CD4-positive, alpha-beta T cell (primary cell): Measurements from ENCODE around the gene ZAP70. TPM values are rescaled to one million over a fixed set of nuclear protein-coding genes. Genes with fewer than 3 reads are reported as not detected.

Experiments
- ATAC-seq: fragments of 200-7000 bp; cut with Tn5 transposase; one replicate; pipeline ENCODE4 v1.10.0; 2022; ENCODE audit warnings: mild to moderate bottlenecking; ENCODE audit not compliant: poor library complexity
- CTCF ChIA-PET: fragments of 350-600 bp; sonication (Branson Sonifier 250); formaldehyde crosslinking; loops from one replicate; lab custom pipeline; 2021; ENCODE audit warnings: antibody characterized with exemption, inconsistent platforms; lab: Charles Lee
- POLR2A ChIA-PET: fragments of 350-600 bp; sonication (Branson Sonifier 250); formaldehyde crosslinking; loops from one replicate; lab custom pipeline; 2021; ENCODE audit warnings: antibody characterized with exemption, inconsistent platforms; lab: Charles Lee
- DNase-seq, 14 experiments: peaks; one replicate each; pipeline ENCODE4 v3.0.0-alpha.2; 2013 to 2020; ENCODE audit warnings: mixed read lengths in 2 of 14
- H3K27ac ChIP-seq, 2 donors: one replicate each; pipeline versions ENCODE4 v1.5.1 to v1.7.0; 2013; ENCODE audit warnings: low read length in 2 of 2, low read depth in 1 of 2, mild to moderate bottlenecking in 1 of 2
- H3K27me3 ChIP-seq, 2 experiments: 1 replicate in 1 of 2; 2 replicates in 1 of 2; pipeline versions ENCODE4 v1.6.1 to v1.7.0; 2013; ENCODE audit warnings: low read length in 2 of 2, control low read depth in 1 of 2, mild to moderate bottlenecking in 1 of 2, moderate library complexity in 1 of 2; ENCODE audit not compliant: insufficient read depth in 2 of 2, control insufficient read depth in 1 of 2
- H3K36me3 ChIP-seq: one replicate; pipeline ENCODE4 v1.6.1; 2013; ENCODE audit warnings: low read length, control low read depth; ENCODE audit not compliant: insufficient read depth
- H3K4me1 ChIP-seq: one replicate; pipeline ENCODE4 v1.6.1; 2013; ENCODE audit warnings: low read length, control low read depth; ENCODE audit not compliant: insufficient read depth
- H3K4me3 ChIP-seq: one replicate; pipeline ENCODE4 v1.5.1; 2013; ENCODE audit warnings: mild to moderate bottlenecking, low read length, moderate library complexity
- H3K9me3 ChIP-seq, 2 experiments: 1 replicate in 1 of 2; 2 replicates in 1 of 2; pipeline versions ENCODE4 v1.6.1 to v1.7.0; 2013; ENCODE audit warnings: low read length in 2 of 2, mild to moderate bottlenecking in 2 of 2, control low read depth in 1 of 2, moderate library complexity in 1 of 2; ENCODE audit not compliant: control insufficient read depth in 1 of 2, insufficient read depth in 1 of 2
- H3K27ac Mint-ChIP-seq: one replicate; pipeline ENCODE4 v1.8.0; 2020; ENCODE audit warnings: mixed read lengths
- H3K27me3 Mint-ChIP-seq: one replicate; pipeline ENCODE4 v1.8.0; 2021; ENCODE audit warnings: mixed read lengths
- H3K36me3 Mint-ChIP-seq: one replicate; pipeline ENCODE4 v1.8.0; 2021; ENCODE audit warnings: low read depth, mixed read lengths
- H3K4me1 Mint-ChIP-seq: one replicate; pipeline ENCODE4 v1.8.0; 2021; ENCODE audit warnings: low read depth, mixed read lengths
- H3K4me3 Mint-ChIP-seq: one replicate; pipeline ENCODE4 v1.8.0; 2020; ENCODE audit warnings: mild to moderate bottlenecking, mixed read lengths
- H3K9me3 Mint-ChIP-seq: one replicate; pipeline ENCODE4 v1.8.0; 2020; ENCODE audit warnings: mixed read lengths
- CTCF ChIP-seq: fragments of 200-600 bp; IDR thresholded peaks from one replicate; pipeline ENCODE4 v1.8.0; 2022; ENCODE audit warnings: antibody characterized with exemption, mild to moderate bottlenecking
- intact Hi-C, 2 experiments: fragments of 100-400 bp; cut with DNase I in 1 of 2; cut with micrococcal nuclease in 1 of 2; formaldehyde crosslinking; loops; one replicate each; pipeline versions ENCODE4 v1.15.1 to v1.9.0; 2023 to 2025; cut with DNase I, micrococcal nuclease
- total RNA-seq, 174 experiments: library from RNA in 2 of 174; stranded (reverse) in 2 of 174; gene quantifications; one replicate each; pipeline ENCODE4 v1.2.3 and lab custom pipeline; 2021 to 2026

The ZAP70 gene
- total RNA-seq, 2 experiments from 2014 or later: 440 to 470 TPM

- TF ChIP-seq CTCF: no peak
- CTCF ChIA-PET: interaction anchor here (0.8 kb wide), 1 partner anchor 18 kb away, joined by 3 read pairs; no protein-coding TSS in a partner anchor
- intact Hi-C loops: no loop called here
- H3K9me3 ChIP-seq: no peaks in the 10 kb centered on the region
- no peaks in the 10 kb centered on the region for H3K9me3 Mint-ChIP-seq
- H3K27me3 Mint-ChIP-seq: no peaks in the 10 kb centered on the region
- H3K27ac Mint-ChIP-seq: peak overlapping the region; percentile 68
- POLR2A ChIA-PET: no interaction called here
- H3K4me3 ChIP-seq: no peak overlapping the region
- H3K4me1 Mint-ChIP-seq: peaks cover 37% of the 10 kb centered on the region
- H3K4me3 Mint-ChIP-seq: no peak overlapping the region
- no peaks in the 10 kb centered on the region for H3K27me3 ChIP-seq
- no peak for ATAC-seq
- no peak overlapping the region for H3K27ac ChIP-seq
- DNase-seq: no peak
- peaks cover 38% of the 10 kb centered on the region for H3K4me1 ChIP-seq
- peaks cover 96% of the 10 kb centered on the region for H3K36me3 ChIP-seq
- H3K36me3 Mint-ChIP-seq: peaks cover 84% of the 10 kb centered on the region
Observed at GRCh38 chr2:97736185-97736584, 22.8 kb downstream of the ZAP70 start.

GRCh38 chr2:97736608-97737330, 23.4 kb downstream of the ZAP70 start:
- Mint-ChIP-seq H3K4me1 (peaks cover 37% of the 10 kb centered on the region), H3K9me3 (no peaks in the 10 kb centered on the region), H3K36me3 (peaks cover 84% of the 10 kb centered on the region), H3K27ac (peak overlapping the region; percentile 68), H3K27me3 (no peaks in the 10 kb centered on the region), H3K4me3 (peak overlapping the region; percentile 66)
- peaks cover 38% of the 10 kb centered on the region for H3K4me1 ChIP-seq
- ATAC-seq (no peak), DNase-seq (peak in 1 of 14 experiments; percentile 27)
- ChIA-PET CTCF (no interaction called here), POLR2A (no interaction called here)
- peaks cover 94% of the 10 kb centered on the region for H3K36me3 ChIP-seq
- no peaks in the 10 kb centered on the region for H3K27me3 ChIP-seq
- no peak overlapping the region for H3K4me3 ChIP-seq
- H3K9me3 ChIP-seq: no peaks in the 10 kb centered on the region
- TF ChIP-seq CTCF: no peak
- intact Hi-C loops: no loop called here
- H3K27ac ChIP-seq: no peak overlapping the region

GRCh38 chr2:97737421-97738178, 24.2 kb downstream of the ZAP70 start:
- Mint-ChIP-seq H3K9me3 (no peaks in the 10 kb centered on the region), H3K4me1 (peaks cover 41% of the 10 kb centered on the region), H3K27me3 (no peaks in the 10 kb centered on the region), H3K36me3 (peaks cover 79% of the 10 kb centered on the region), H3K27ac (peak overlapping the region; percentile 68), H3K4me3 (no peak overlapping the region)
- no peak for TF ChIP-seq CTCF
- CTCF ChIA-PET: no interaction called here
- H3K27ac ChIP-seq: no peak overlapping the region
- no peaks in the 10 kb centered on the region for H3K27me3 ChIP-seq
- POLR2A ChIA-PET: no interaction called here
- no peak overlapping the region for H3K4me3 ChIP-seq
- peak in 1 of 14 experiments; percentile 32 for DNase-seq
- peaks cover 87% of the 10 kb centered on the region for H3K36me3 ChIP-seq
- H3K4me1 ChIP-seq: peaks cover 38% of the 10 kb centered on the region
- H3K9me3 ChIP-seq: no peaks in the 10 kb centered on the region
- no peak for ATAC-seq
- intact Hi-C loops: no loop called here
